ENCODE data around the gene PITPNB.

PITPNB gene

GRCh38 chr22:27874764-27875163 lies 44.3 kb downstream of the PITPNB start:
- Histone ChIP-seq H3K4me1 (no peaks in the 10 kb centered on the region), H3K79me2 (no peaks in the 10 kb centered on the region), H3K4me3 (ENCODE audit: low read depth, low read length) (no peak overlapping the region), H3K27me3 (ENCODE audit: control insufficient read depth, insufficient read depth, low read length) (no peaks in the 10 kb centered on the region), H3K9me3 (ENCODE audit: control insufficient read depth, low read length) (no peaks in the 10 kb centered on the region), H3K27ac (no peak overlapping the region), H3K9ac (no peak overlapping the region), H3K36me3 (ENCODE audit: control insufficient read depth, insufficient read depth, low read length) (no peaks in the 10 kb centered on the region), H3K4me2 (ENCODE audit: low read length) (no peak overlapping the region), H2AFZ (no peak overlapping the region)
- TF ChIP-seq CTCF (IDR thresholded peaks at IDR 0.05), result no peak

GRCh38 chr22:27874185-27874584 lies 44.9 kb downstream of the PITPNB start:
- Histone ChIP-seq H3K79me2 (no peaks in the 10 kb centered on the region), H3K4me3 (ENCODE audit: low read depth, low read length) (no peak overlapping the region), H3K36me3 (ENCODE audit: control insufficient read depth, insufficient read depth, low read length) (no peaks in the 10 kb centered on the region), H3K9me3 (ENCODE audit: control insufficient read depth, low read length) (no peaks in the 10 kb centered on the region), H3K9ac (no peak overlapping the region), H3K27me3 (ENCODE audit: control insufficient read depth, insufficient read depth, low read length) (no peaks in the 10 kb centered on the region), H3K27ac (no peak overlapping the region), H2AFZ (no peak overlapping the region), H3K4me2 (ENCODE audit: low read length) (no peak overlapping the region), H3K4me1 (no peaks in the 10 kb centered on the region)
- TF ChIP-seq CTCF (IDR thresholded peaks at IDR 0.05), result no peak

- no peaks in the 10 kb centered on the region for H3K79me2 ChIP-seq
- no peak overlapping the region for H3K4me3 ChIP-seq (ENCODE audit: low read depth, low read length)
- no peak for TF ChIP-seq CTCF (IDR thresholded peaks at IDR 0.05)
- no peaks in the 10 kb centered on the region for H3K4me1 ChIP-seq
- no peak overlapping the region for H3K27ac ChIP-seq
- H3K27me3 ChIP-seq (ENCODE audit: control insufficient read depth, insufficient read depth, low read length), result no peaks in the 10 kb centered on the region
- H2AFZ ChIP-seq, result no peak overlapping the region
- H3K9ac ChIP-seq, result no peak overlapping the region
- H3K9me3 ChIP-seq (ENCODE audit: control insufficient read depth, low read length), result no peaks in the 10 kb centered on the region
- H3K36me3 ChIP-seq (ENCODE audit: control insufficient read depth, insufficient read depth, low read length), result no peaks in the 10 kb centered on the region
- no peak overlapping the region for H3K4me2 ChIP-seq (ENCODE audit: low read length)
Measured at GRCh38 chr22:27873472-27873871, 45.6 kb downstream of the PITPNB start.

GRCh38 chr22:27872488-27872887 lies 46.6 kb downstream of the PITPNB start:
- H3K4me1 ChIP-seq, result peaks cover under 1% of the 10 kb centered on the region

More at GRCh38 chr22:27872488-27872887, 46.6 kb downstream of the PITPNB start:
- H3K9me3 ChIP-seq (ENCODE audit: control insufficient read depth, low read length), result no peaks in the 10 kb centered on the region
- H3K27me3 ChIP-seq (ENCODE audit: control insufficient read depth, insufficient read depth, low read length), result no peaks in the 10 kb centered on the region
- H3K4me3 ChIP-seq (ENCODE audit: low read depth, low read length), result no peak overlapping the region
- H3K4me2 ChIP-seq (ENCODE audit: low read length), result no peak overlapping the region
- TF ChIP-seq CTCF (IDR thresholded peaks at IDR 0.05), result no peak
- no peak overlapping the region for H3K27ac ChIP-seq
- H3K9ac ChIP-seq, result no peak overlapping the region
- no peak overlapping the region for H2AFZ ChIP-seq
- no peaks in the 10 kb centered on the region for H3K79me2 ChIP-seq
- H3K36me3 ChIP-seq (ENCODE audit: control insufficient read depth, insufficient read depth, low read length), result no peaks in the 10 kb centered on the region
